MCF 10A (cell line): Measurements from ENCODE around the gene ZBTB40. TPM values are rescaled to one million over a fixed set of nuclear protein-coding genes. Genes with fewer than 3 reads are reported as not detected.

Experiments used
- BruUV-seq: library from RNA; stranded (reverse); fragments of 400-500 nt; replicated peaks from 2 replicates; lab custom pipeline; 2021; lab: Mats Ljungman, UMichigan
- CTCF ChIA-PET: fragments of 300-600 bp; sonication (Branson Sonifier 250); formaldehyde crosslinking; extraction: SDS; loops from one replicate; lab custom pipeline; 2021; ENCODE audit warnings: antibody characterized with exemption, inconsistent platforms; lab: Yijun Ruan, JAX
- POLR2A ChIA-PET: fragments of 300-600, 350-650 bp; sonication (Branson Sonifier 250); formaldehyde crosslinking; extraction: SDS; loops from one replicate; lab custom pipeline; 2020; ENCODE audit warnings: antibody characterized with exemption, inconsistent platforms; lab: Yijun Ruan, JAX
- DNase-seq: peaks from one replicate; pipeline ENCODE4 v3.0.0-alpha.2; 2018; ENCODE audit not compliant: unreplicated experiment
- H3K27ac Mint-ChIP-seq: one replicate; pipeline ENCODE4 v1.8.0; 2022; ENCODE audit warnings: mild to moderate bottlenecking, low read depth, mixed read lengths; ENCODE audit not compliant: unreplicated experiment
- H3K27me3 Mint-ChIP-seq: one replicate; pipeline ENCODE4 v1.8.0; 2022; ENCODE audit warnings: mixed read lengths; ENCODE audit not compliant: insufficient read depth, unreplicated experiment
- H3K36me3 Mint-ChIP-seq: one replicate; pipeline ENCODE4 v1.8.0; 2022; ENCODE audit warnings: mild to moderate bottlenecking, moderate library complexity, mixed read lengths; ENCODE audit not compliant: insufficient read depth, unreplicated experiment
- H3K4me1 Mint-ChIP-seq: one replicate; pipeline ENCODE4 v1.8.0; 2022; ENCODE audit warnings: mixed read lengths; ENCODE audit not compliant: insufficient read depth, unreplicated experiment
- H3K4me3 Mint-ChIP-seq: one replicate; pipeline ENCODE4 v1.8.0; 2022; ENCODE audit warnings: mild to moderate bottlenecking, moderate library complexity, mixed read lengths; ENCODE audit not compliant: unreplicated experiment
- H3K9me3 Mint-ChIP-seq: one replicate; pipeline ENCODE4 v1.8.0; 2022; ENCODE audit warnings: mixed read lengths; ENCODE audit not compliant: unreplicated experiment
- intact Hi-C: fragments of 100-400 bp; cut with micrococcal nuclease; formaldehyde crosslinking; loops from 2 replicates; pipeline ENCODE4 v1.14.1; 2022
- total RNA-seq: library from RNA; stranded (reverse); gene quantifications from 2 replicates; pipeline ENCODE4 v1.2.3, GENCODE V29; 2022
- TF ChIP-seq, protein P1 (sequence below): fragments of 200-600 bp; IDR thresholded peaks from one replicate; pipeline ENCODE4 v1.8.0; 2022; ENCODE audit warnings: antibody characterized with exemption, mild to moderate bottlenecking; ENCODE audit not compliant: unreplicated experiment

Gene ZBTB40
- total RNA-seq, 1 experiment from 2014 or later, result 20.4 TPM

GRCh38 chr1:22428672-22429071, 23.0 kb upstream of the ZBTB40 start:
- H3K36me3 Mint-ChIP-seq, result no peaks in the 10 kb centered on the region
- no peak overlapping the region for H3K27ac Mint-ChIP-seq
- intact Hi-C loops, result loop anchor here (10.0 kb wide), 1 partner anchor 506 kb away; no protein-coding TSS in a partner anchor
- CTCF ChIA-PET, result no interaction called here
- H3K4me3 Mint-ChIP-seq, result no peak overlapping the region
- peak; percentile 45 for DNase-seq
- TF ChIP-seq, protein P1, sequence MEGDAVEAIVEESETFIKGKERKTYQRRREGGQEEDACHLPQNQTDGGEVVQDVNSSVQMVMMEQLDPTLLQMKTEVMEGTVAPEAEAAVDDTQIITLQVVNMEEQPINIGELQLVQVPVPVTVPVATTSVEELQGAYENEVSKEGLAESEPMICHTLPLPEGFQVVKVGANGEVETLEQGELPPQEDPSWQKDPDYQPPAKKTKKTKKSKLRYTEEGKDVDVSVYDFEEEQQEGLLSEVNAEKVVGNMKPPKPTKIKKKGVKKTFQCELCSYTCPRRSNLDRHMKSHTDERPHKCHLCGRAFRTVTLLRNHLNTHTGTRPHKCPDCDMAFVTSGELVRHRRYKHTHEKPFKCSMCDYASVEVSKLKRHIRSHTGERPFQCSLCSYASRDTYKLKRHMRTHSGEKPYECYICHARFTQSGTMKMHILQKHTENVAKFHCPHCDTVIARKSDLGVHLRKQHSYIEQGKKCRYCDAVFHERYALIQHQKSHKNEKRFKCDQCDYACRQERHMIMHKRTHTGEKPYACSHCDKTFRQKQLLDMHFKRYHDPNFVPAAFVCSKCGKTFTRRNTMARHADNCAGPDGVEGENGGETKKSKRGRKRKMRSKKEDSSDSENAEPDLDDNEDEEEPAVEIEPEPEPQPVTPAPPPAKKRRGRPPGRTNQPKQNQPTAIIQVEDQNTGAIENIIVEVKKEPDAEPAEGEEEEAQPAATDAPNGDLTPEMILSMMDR, result no peak
- POLR2A ChIA-PET, result no interaction called here
- peaks cover 15% of the 10 kb centered on the region for H3K27me3 Mint-ChIP-seq
- no peaks in the 10 kb centered on the region for H3K4me1 Mint-ChIP-seq
- no TSS peak for BruUV-seq
- H3K9me3 Mint-ChIP-seq, result peaks cover 7% of the 10 kb centered on the region

GRCh38 chr1:22431965-22432364, 19.7 kb upstream of the ZBTB40 start:
- Mint-ChIP-seq H3K9me3 (peaks cover 7% of the 10 kb centered on the region), H3K27me3 (peaks cover 37% of the 10 kb centered on the region), H3K4me1 (no peaks in the 10 kb centered on the region), H3K4me3 (no peak overlapping the region), H3K36me3 (no peaks in the 10 kb centered on the region), H3K27ac (no peak overlapping the region)
- TF ChIP-seq, protein P1, result no peak
- POLR2A ChIA-PET, result interaction anchor here (0.8 kb wide), 1 partner anchor 16 kb away, joined by 3 read pairs; no protein-coding TSS in a partner anchor
- no peak for DNase-seq
- intact Hi-C loops, result no loop called here
- CTCF ChIA-PET, result no interaction called here
- BruUV-seq, result no TSS peak

DNA sequence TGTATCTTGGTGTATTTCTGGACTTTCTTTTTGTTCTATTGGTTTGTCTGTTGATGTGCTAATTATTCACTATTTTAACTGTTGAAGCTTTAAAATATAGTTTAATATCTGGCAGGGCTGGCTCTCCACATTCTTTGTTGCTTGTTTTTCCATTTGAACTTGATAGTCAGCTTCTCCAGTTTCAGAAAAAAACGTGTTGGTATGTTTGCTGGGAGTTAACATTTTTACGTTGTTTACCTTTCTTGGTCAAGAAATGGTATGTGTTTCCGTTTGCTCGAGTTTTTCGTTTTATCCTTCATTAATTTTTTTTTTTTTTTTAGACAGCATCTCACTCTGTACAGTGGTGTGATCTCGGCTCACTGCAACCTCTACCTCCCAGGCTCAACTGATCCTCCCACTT, 16.9 kb upstream of the ZBTB40 start:
- no TSS peak for BruUV-seq
- ChIA-PET CTCF (interaction anchor here (0.6 to 0.7 kb wide), 2 partner anchors 211 to 412 kb away, joined by 3 to 5 read pairs; no protein-coding TSS in a partner anchor), POLR2A (interaction anchor here (0.7 to 1.4 kb wide), 3 partner anchors 18 to 842 kb away, joined by 3 read pairs; no protein-coding TSS in a partner anchor)
- Mint-ChIP-seq H3K27me3 (peaks cover 37% of the 10 kb centered on the region), H3K4me1 (no peaks in the 10 kb centered on the region), H3K4me3 (no peak overlapping the region), H3K27ac (no peak overlapping the region), H3K36me3 (no peaks in the 10 kb centered on the region), H3K9me3 (peaks cover 5% of the 10 kb centered on the region)
- DNase-seq, result no peak
- TF ChIP-seq, protein P1, result no peak
- intact Hi-C loops, result no loop called here

DNA sequence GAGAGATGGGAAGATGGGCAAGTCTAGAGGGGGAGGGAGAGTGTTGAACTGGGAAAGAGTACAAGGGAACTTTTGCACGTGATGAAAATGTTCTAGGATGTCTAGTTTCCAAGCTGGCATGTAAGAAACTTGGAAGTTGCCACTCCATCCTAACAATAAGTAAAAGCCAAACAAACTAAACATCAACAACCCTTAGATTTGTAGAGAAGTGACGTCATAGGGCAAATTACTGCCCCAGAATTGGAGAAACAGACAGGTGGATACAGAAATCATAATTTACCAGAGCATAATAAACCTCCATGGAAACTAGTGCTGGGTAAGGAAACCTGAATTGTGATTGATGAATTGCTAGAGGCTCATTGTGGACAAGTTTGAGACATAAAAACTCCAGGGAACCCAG, 14.7 kb upstream of the ZBTB40 start:
- intact Hi-C loops, result no loop called here

More for the DNA sequence above, 14.7 kb upstream of the ZBTB40 start:
- H3K36me3 Mint-ChIP-seq, result no peaks in the 10 kb centered on the region
- CTCF ChIA-PET, result no interaction called here
- H3K9me3 Mint-ChIP-seq, result peaks cover 18% of the 10 kb centered on the region
- H3K27ac Mint-ChIP-seq, result no peak overlapping the region
- no TSS peak for BruUV-seq
- peaks cover 37% of the 10 kb centered on the region for H3K27me3 Mint-ChIP-seq
- no peaks in the 10 kb centered on the region for H3K4me1 Mint-ChIP-seq
- H3K4me3 Mint-ChIP-seq, result no peak overlapping the region
- no peak for DNase-seq
- POLR2A ChIA-PET, result no interaction called here
- TF ChIP-seq, protein P1, result no peak
